Camera-type eye (tissue), 1 donor: ENCODE measurements around the gene XAGE5. TPM values are rescaled to one million over a fixed set of nuclear protein-coding genes. Genes with fewer than 3 reads are reported as not detected.

Experiments used
- total RNA-seq: library from RNA; depleted of rRNA; stranded (reverse); fragments of >200 nt; gene quantifications from one replicate; pipeline ENCODE4 v1.2.3, GENCODE V29; 2014

The XAGE5 gene, protein sequence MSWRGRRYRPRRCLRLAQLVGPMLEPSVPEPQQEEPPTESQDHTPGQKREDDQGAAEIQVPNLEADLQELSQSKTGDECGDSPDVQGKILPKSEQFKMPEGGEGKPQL
- not detected for total RNA-seq

DNA sequence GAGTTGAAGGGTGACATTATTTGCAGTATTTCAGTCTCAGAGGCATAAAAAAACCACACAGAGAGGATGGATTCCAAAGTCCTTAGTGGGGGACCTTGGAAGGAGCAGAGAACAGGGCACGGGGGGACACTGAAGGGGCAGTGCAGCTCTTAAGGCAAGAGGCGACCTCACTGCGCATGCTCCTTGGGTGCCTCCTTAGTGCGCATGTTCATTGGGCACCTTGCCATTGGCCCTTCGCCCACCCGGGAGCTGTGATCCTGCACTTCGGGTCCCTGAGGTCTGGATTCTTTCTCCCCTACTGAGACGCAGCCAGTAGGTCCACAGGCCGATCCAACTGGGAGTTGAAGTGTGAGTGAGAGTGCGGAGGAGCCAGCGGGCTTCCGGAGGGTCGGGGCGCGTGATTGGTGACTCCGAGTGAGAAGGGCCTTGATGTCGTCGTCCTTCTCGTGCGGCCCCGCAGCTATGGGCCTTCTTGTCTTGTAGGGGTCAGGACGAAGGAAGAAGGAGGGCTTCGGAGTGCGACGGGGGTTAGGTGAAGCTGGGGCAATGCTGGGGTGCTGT is at the start of gene XAGE5:
XAGE5 (plus strand) TSS at position 223 of the 561 bp plus-strand sequence. CDS start 1,280 bp downstream, outside the sequence.

DNA sequence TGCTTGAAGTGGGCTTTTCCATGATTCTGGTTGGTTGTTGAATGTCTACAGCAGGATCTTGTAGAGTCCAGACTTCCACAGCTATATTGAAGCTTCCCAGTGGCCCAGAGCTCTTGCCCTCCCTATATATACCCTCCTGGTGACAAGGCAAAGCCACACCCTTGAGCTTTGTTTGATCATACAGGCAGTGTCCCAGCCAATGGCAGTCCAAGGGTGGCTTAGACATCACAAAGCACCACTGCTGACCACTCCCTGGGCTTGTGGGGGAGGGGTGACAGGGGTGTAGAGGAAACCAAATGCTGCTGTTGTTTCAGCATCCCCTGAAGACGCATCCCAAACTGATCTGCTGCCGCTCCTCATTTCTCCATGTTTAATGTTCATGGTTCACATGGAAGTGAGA is 13.8 kb upstream of the XAGE5 start, which contains the start of gene SPANXN5:
SPANXN5 (minus strand) TSS at position 101 of the 400 bp plus-strand sequence; CDS start at position 22, 79 bp downstream.

Other genes starting within 250 kb of the XAGE5 start
- not detected for gene SSX7, start 156.4 kb upstream of the XAGE5 start, total RNA-seq
- not detected for gene SSX2, start 104.1 kb upstream of the XAGE5 start, total RNA-seq
- gene SSX2B, start 60.0 kb upstream of the XAGE5 start, total RNA-seq = not detected
- gene SPANXN5, start 13.9 kb upstream of the XAGE5 start, total RNA-seq = not detected
- gene XAGE3, start 56.8 kb downstream of the XAGE5 start, total RNA-seq = not detected
- 33.8 TPM for gene FAM156B, start 86.0 kb downstream of the XAGE5 start, total RNA-seq
- gene FAM156A, start 147.2 kb downstream of the XAGE5 start, total RNA-seq = 53.8 TPM
- gene GPR173, start 237.5 kb downstream of the XAGE5 start, total RNA-seq = 26.3 TPM